HCT116 (cell line): Measurements from ENCODE around the gene LHPP. TPM values are rescaled to one million over a fixed set of nuclear protein-coding genes. Genes with fewer than 3 reads are reported as not detected.

Experiments
- ATAC-seq: fragments of 200-7000 bp; cut with Tn5 transposase; 2 replicates; pipeline ENCODE4 v1.9.1; 2020; ENCODE audit warnings: mild to moderate bottlenecking, moderate library complexity
- BruUV-seq: library from RNA; stranded (reverse); fragments of 400-500 nt; replicated peaks from 2 replicates; lab custom pipeline; 2021; lab: Mats Ljungman, UMichigan
- CTCF ChIA-PET: fragments of 300-600 bp; sonication (Branson Sonifier 250); formaldehyde crosslinking; loops from one replicate; lab custom pipeline; 2021; ENCODE audit warnings: antibody characterized with exemption; lab: Charles Lee
- POLR2A ChIA-PET: fragments of 300-600, 350-600 bp; sonication (Branson Sonifier 250); formaldehyde crosslinking; loops from one replicate; lab custom pipeline; 2021; ENCODE audit warnings: antibody characterized with exemption; lab: Charles Lee
- RAD21 ChIA-PET, 2 experiments: fragments of 300-600 bp; sonication (Branson Sonifier 250); formaldehyde crosslinking; loops; one replicate each; lab custom pipeline; 2023; ENCODE audit warnings: low total read pairs in 2 of 2; ENCODE audit not compliant: uncharacterized antibody in 2 of 2, unreplicated experiment in 2 of 2, low non-redundant PET in 1 of 2; lab: Charles Lee
- DNase-seq: peaks from one replicate; pipeline ENCODE4 v3.0.0-alpha.2; 2010; ENCODE audit warnings: low read depth, low spot score
- H2AFZ ChIP-seq: fragments of 200-600 bp; shearing (Covaris generic), sonication (generic); 2 replicates; pipeline ENCODE4 v1.6.1; 2017; ENCODE audit warnings: low read depth, mixed run types, mixed read lengths, antibody characterized with exemption, low read length; ENCODE audit not compliant: poor library complexity, severe bottlenecking
- H3K27ac ChIP-seq: 2 replicates; pipeline ENCODE4 v1.5.1; 2012; ENCODE audit warnings: low read depth, low read length
- H3K27me3 ChIP-seq: fragments of 200-600 bp; sonication (generic); 2 replicates; pipeline ENCODE4 v1.6.1; 2016; ENCODE audit warnings: mixed run types, low read length, mixed read lengths; ENCODE audit not compliant: insufficient read depth
- H3K36me3 ChIP-seq, 2 experiments: fragments of 200-500 bp in 1 of 2; fragments of 200-600 bp in 1 of 2; sonication (Bioruptor generic) in 1 of 2; sonication (generic) in 1 of 2; 2 replicates each; pipeline versions ENCODE4 v1.5.1 to v1.6.1; 2014 to 2016; ENCODE audit warnings: low read length in 2 of 2, inconsistent platforms in 1 of 2, mixed read lengths in 1 of 2, mixed run types in 1 of 2; ENCODE audit not compliant: insufficient read depth in 2 of 2, control insufficient read depth in 1 of 2
- H3K4me1 ChIP-seq, 2 experiments: fragments of 200-600 bp in 1 of 2; sonication (generic) in 1 of 2; 2 replicates each; pipeline versions ENCODE4 v1.5.1 to v1.6.1; 2012 to 2017; ENCODE audit warnings: low read length in 2 of 2, inconsistent platforms in 1 of 2, mild to moderate bottlenecking in 1 of 2, mixed read lengths in 1 of 2, mixed run types in 1 of 2, moderate library complexity in 1 of 2; ENCODE audit not compliant: insufficient read depth in 2 of 2, control insufficient read depth in 1 of 2
- H3K4me2 ChIP-seq: fragments of 200-600 bp; sonication (generic); 2 replicates; pipeline ENCODE4 v1.6.1; 2017; ENCODE audit warnings: mixed run types, low read length, mixed read lengths
- H3K4me3 ChIP-seq, 2 experiments: fragments of 200-600 bp in 1 of 2; sonication (generic) in 1 of 2; replicated peaks in 1 of 2; 2 replicates each; pipeline ENCODE4 v1.5.1; 2011 to 2016; ENCODE audit warnings: low read length in 2 of 2, control low read depth in 1 of 2, low read depth in 1 of 2, mild to moderate bottlenecking in 1 of 2, mixed read lengths in 1 of 2, mixed run types in 1 of 2
- H3K79me2 ChIP-seq: fragments of 200-600 bp; sonication (generic); 2 replicates; pipeline ENCODE4 v1.6.1; 2017; ENCODE audit warnings: mild to moderate bottlenecking, mixed run types, low read length, moderate library complexity, mixed read lengths; ENCODE audit not compliant: insufficient read depth
- H3K9ac ChIP-seq: fragments of 200-600 bp; sonication (generic); 2 replicates; pipeline ENCODE4 v1.6.1; 2016; ENCODE audit warnings: low read length, mixed read lengths
- H3K9me2 ChIP-seq: fragments of 200-600 bp; sonication (generic), shearing (Covaris generic); 2 replicates; pipeline ENCODE4 v1.6.1; 2017; ENCODE audit warnings: mixed run types, mild to moderate bottlenecking, moderate library complexity; ENCODE audit not compliant: insufficient read depth
- H3K9me3 ChIP-seq, 2 experiments: fragments of 200-500 bp in 1 of 2; fragments of 200-600 bp in 1 of 2; sonication (Bioruptor generic) in 1 of 2; sonication (generic) in 1 of 2; 2 replicates each; pipeline ENCODE4 v1.6.1; 2014 to 2017; ENCODE audit warnings: low read length in 2 of 2, mixed read lengths in 2 of 2, inconsistent platforms in 1 of 2, low read depth in 1 of 2, mild to moderate bottlenecking in 1 of 2, mixed run types in 1 of 2, moderate library complexity in 1 of 2; ENCODE audit not compliant: control insufficient read depth in 1 of 2, insufficient read depth in 1 of 2
- H4K20me1 ChIP-seq: fragments of 200-600 bp; sonication (generic), shearing (Covaris generic); 2 replicates; pipeline ENCODE4 v1.6.1; 2017; ENCODE audit warnings: mixed run types, mild to moderate bottlenecking, moderate library complexity; ENCODE audit not compliant: insufficient read depth
- CBX3 ChIP-seq: IDR thresholded peaks from 2 replicates; pipeline ENCODE4 v1.6.1; 2012; ENCODE audit warnings: low read depth
- CEBPB ChIP-seq: IDR thresholded peaks from 2 replicates; pipeline ENCODE4 v1.6.1; 2012; ENCODE audit warnings: low read depth
- EGR1 ChIP-seq: IDR thresholded peaks from 2 replicates; pipeline ENCODE4 v1.6.1; 2012; ENCODE audit warnings: low read depth
- EZH2phosphoT487 ChIP-seq: fragments of 200-600 bp; IDR thresholded peaks from 2 replicates; pipeline ENCODE4 v1.6.1; 2018; ENCODE audit warnings: antibody characterized with exemption, borderline replicate concordance
- JUND ChIP-seq: IDR thresholded peaks from 2 replicates; pipeline ENCODE4 v1.6.1; 2012
- POLR2A ChIP-seq: IDR thresholded peaks from 2 replicates; pipeline ENCODE4 v1.7.0; 2011; ENCODE audit warnings: borderline replicate concordance; ENCODE audit not compliant: insufficient read depth, insufficient read length; ENCODE audit errors: extremely low read depth
- POLR2AphosphoS5 ChIP-seq: IDR thresholded peaks from 2 replicates; pipeline ENCODE4 v1.6.1; 2011; ENCODE audit warnings: mild to moderate bottlenecking, low read depth, low read length, moderate library complexity
- RAD21 ChIP-seq: IDR thresholded peaks from 2 replicates; pipeline ENCODE4 v1.6.1; 2012; ENCODE audit warnings: low read depth, mild to moderate bottlenecking
- SIN3A ChIP-seq: IDR thresholded peaks from 2 replicates; pipeline ENCODE4 v1.6.1; 2012; ENCODE audit warnings: low read depth
- TCF7L2 ChIP-seq: IDR thresholded peaks from 2 replicates; pipeline ENCODE4 v1.7.0; 2011; ENCODE audit warnings: borderline replicate concordance, inconsistent platforms; ENCODE audit not compliant: insufficient read depth, insufficient read length; ENCODE audit errors: extremely low read depth
- YY1 ChIP-seq: IDR thresholded peaks from 2 replicates; pipeline ENCODE4 v1.6.1; 2011; ENCODE audit warnings: low read length, low read depth, moderate library complexity, mild to moderate bottlenecking; ENCODE audit not compliant: insufficient replicate concordance; ENCODE audit errors: extremely low read depth
- intact Hi-C: fragments of 100-400 bp; cut with micrococcal nuclease; formaldehyde crosslinking; loops from 2 replicates; pipeline ENCODE4 v1.10.0; 2022
- total RNA-seq: library from RNA; stranded (reverse); gene quantifications from one replicate; pipeline ENCODE4 v1.2.1, GENCODE V29; 2021; ENCODE audit not compliant: unreplicated experiment
- TF ChIP-seq, protein P1 (sequence below): IDR thresholded peaks from 2 replicates; pipeline ENCODE4 v1.6.1; 2012
- TF ChIP-seq, protein P2 (sequence below): IDR thresholded peaks from 2 replicates; pipeline ENCODE4 v1.6.1; 2012
- TF ChIP-seq, protein P3 (sequence below): IDR thresholded peaks from 2 replicates; pipeline ENCODE4 v1.6.1; 2011; ENCODE audit warnings: mild to moderate bottlenecking, low read length, moderate library complexity; ENCODE audit not compliant: insufficient replicate concordance; ENCODE audit errors: extremely low read depth
- TF ChIP-seq, protein P4 (sequence below), 3 experiments: fragments of 200-600 bp in 1 of 3; sonication (generic) in 1 of 3; IDR thresholded peaks in 2 of 3; conservative IDR thresholded peaks in 1 of 3; 2 replicates each; pipeline ENCODE4 v1.5.1; 2012 to 2017; ENCODE audit warnings: low read depth in 2 of 3, low read length in 2 of 3, antibody characterized with exemption in 1 of 3, borderline replicate concordance in 1 of 3, control low read depth in 1 of 3, mild to moderate bottlenecking in 1 of 3, mixed read lengths in 1 of 3, mixed run types in 1 of 3, moderate library complexity in 1 of 3; ENCODE audit not compliant: insufficient read depth in 1 of 3

Gene LHPP
- total RNA-seq, 1 experiment from 2014 or later = 45.8 TPM

DNA sequence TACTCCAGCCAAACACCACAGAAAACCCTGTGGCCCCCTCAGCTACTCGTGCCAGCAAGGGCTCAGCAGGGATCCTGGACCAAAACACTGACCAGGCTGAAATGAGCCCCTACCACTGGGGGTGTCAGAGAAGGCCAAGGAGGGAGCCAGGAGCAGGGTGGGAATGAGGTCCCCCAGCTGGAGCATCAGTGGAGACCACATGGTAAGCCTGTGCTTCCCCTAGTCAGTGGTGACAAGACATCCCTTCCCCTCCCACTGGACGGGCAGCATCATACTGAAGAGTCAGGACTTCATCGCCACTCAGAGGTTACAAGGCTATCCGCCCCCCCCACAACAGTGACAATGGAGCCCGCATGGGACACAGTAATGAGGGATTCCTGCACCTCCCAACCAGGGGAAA is 99.6 kb downstream of the LHPP start:
- POLR2A ChIA-PET = no interaction called here
- RAD21 ChIA-PET = no interaction called here

DNA sequence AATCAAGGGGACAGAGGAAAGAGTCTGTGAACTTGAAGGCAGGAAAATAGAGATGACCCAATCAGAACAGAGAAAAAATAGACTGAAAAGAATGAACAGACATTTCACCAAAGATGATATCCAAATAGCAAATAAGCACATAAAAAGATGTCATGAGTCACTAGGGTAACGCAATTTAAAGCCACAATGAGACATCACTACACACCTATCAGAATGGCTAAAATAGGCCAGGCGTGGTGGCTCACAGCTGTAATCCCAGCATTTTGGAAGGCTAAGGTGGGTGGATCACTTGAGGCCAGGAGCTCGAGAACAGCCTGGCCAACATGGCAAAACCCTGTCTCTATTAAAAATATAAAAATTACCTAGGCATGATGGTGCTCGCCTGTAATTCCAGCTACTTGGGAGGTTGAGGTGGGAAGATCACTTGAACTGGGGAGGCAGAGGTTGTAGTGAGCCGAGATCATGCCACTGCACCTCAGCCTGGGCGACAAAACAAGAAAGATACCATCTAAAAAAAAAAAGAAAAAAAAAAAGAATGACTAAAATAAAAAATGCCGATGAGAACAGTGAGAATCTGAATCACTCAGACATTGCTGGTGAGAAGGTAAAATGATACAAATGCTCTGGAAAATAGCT is 100.9 kb downstream of the LHPP start:
- DNase-seq = no peak
- CTCF ChIA-PET = interaction anchor here (1.3 kb wide), 1 partner anchor 11 kb away, joined by 3 read pairs; no protein-coding TSS in a partner anchor
- no peak for TF ChIP-seq YY1
- TF ChIP-seq EZH2phosphoT487 = no peak
- TF ChIP-seq, protein P1, sequence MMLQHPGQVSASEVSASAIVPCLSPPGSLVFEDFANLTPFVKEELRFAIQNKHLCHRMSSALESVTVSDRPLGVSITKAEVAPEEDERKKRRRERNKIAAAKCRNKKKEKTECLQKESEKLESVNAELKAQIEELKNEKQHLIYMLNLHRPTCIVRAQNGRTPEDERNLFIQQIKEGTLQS = no peak
- no peak for TF ChIP-seq SIN3A
- no peak for TF ChIP-seq TCF7L2
- TF ChIP-seq, protein P2, sequence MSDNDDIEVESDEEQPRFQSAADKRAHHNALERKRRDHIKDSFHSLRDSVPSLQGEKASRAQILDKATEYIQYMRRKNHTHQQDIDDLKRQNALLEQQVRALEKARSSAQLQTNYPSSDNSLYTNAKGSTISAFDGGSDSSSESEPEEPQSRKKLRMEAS = no peak
- no peak for TF ChIP-seq POLR2AphosphoS5
- TF ChIP-seq RAD21 = no peak
- TF ChIP-seq JUND = no peak
- TF ChIP-seq, protein P3, sequence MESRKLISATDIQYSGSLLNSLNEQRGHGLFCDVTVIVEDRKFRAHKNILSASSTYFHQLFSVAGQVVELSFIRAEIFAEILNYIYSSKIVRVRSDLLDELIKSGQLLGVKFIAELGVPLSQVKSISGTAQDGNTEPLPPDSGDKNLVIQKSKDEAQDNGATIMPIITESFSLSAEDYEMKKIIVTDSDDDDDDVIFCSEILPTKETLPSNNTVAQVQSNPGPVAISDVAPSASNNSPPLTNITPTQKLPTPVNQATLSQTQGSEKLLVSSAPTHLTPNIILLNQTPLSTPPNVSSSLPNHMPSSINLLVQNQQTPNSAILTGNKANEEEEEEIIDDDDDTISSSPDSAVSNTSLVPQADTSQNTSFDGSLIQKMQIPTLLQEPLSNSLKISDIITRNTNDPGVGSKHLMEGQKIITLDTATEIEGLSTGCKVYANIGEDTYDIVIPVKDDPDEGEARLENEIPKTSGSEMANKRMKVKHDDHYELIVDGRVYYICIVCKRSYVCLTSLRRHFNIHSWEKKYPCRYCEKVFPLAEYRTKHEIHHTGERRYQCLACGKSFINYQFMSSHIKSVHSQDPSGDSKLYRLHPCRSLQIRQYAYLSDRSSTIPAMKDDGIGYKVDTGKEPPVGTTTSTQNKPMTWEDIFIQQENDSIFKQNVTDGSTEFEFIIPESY = no peak
- TF ChIP-seq EGR1 = no peak

More for the DNA sequence above, 99.6 kb downstream of the LHPP start:
- CTCF ChIA-PET = no interaction called here
- Histone ChIP-seq H3K36me3 (no peaks in the 10 kb centered on the region), H3K9me3 (no peaks in the 10 kb centered on the region), H3K9ac (no peak overlapping the region), H3K27ac (no peak overlapping the region), H3K27me3 (no peaks in the 10 kb centered on the region), H3K4me2 (no peak overlapping the region), H3K4me1 (peaks cover 7% of the 10 kb centered on the region in 2 experiments; a peak in 3 of 4 replicates), H3K79me2 (no peaks in the 10 kb centered on the region), H3K9me2 (no peaks in the 10 kb centered on the region), H2AFZ (no peak overlapping the region), H4K20me1 (no peaks in the 10 kb centered on the region), H3K4me3 (no peak overlapping the region)
- ATAC-seq (no peak), DNase-seq (no peak)
- intact Hi-C loops = no loop called here
- TF ChIP-seq POLR2A (no peak), TCF7L2 (no peak), CBX3 (no peak), CEBPB (no peak)
- TF ChIP-seq, protein P4, sequence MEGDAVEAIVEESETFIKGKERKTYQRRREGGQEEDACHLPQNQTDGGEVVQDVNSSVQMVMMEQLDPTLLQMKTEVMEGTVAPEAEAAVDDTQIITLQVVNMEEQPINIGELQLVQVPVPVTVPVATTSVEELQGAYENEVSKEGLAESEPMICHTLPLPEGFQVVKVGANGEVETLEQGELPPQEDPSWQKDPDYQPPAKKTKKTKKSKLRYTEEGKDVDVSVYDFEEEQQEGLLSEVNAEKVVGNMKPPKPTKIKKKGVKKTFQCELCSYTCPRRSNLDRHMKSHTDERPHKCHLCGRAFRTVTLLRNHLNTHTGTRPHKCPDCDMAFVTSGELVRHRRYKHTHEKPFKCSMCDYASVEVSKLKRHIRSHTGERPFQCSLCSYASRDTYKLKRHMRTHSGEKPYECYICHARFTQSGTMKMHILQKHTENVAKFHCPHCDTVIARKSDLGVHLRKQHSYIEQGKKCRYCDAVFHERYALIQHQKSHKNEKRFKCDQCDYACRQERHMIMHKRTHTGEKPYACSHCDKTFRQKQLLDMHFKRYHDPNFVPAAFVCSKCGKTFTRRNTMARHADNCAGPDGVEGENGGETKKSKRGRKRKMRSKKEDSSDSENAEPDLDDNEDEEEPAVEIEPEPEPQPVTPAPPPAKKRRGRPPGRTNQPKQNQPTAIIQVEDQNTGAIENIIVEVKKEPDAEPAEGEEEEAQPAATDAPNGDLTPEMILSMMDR (IDR thresholded peaks at IDR 0.05 in 2 of 3, conservative IDR thresholded peaks at IDR 0.05 in 1 of 3; ENCODE audit: borderline replicate concordance in 1 of 3, insufficient read depth in 1 of 3, low read depth in 2 of 3, low read length in 2 of 3) = no peak
- no TSS peak for BruUV-seq

More for the DNA sequence above, 100.9 kb downstream of the LHPP start:
- Histone ChIP-seq H3K27ac (no peak overlapping the region), H3K9me3 (no peaks in the 10 kb centered on the region), H3K36me3 (no peaks in the 10 kb centered on the region), H3K4me1 (peaks cover 7% of the 10 kb centered on the region in 2 experiments; a peak in 3 of 4 replicates), H2AFZ (no peak overlapping the region), H3K9me2 (no peaks in the 10 kb centered on the region), H3K79me2 (no peaks in the 10 kb centered on the region), H3K27me3 (no peaks in the 10 kb centered on the region), H4K20me1 (no peaks in the 10 kb centered on the region), H3K4me3 (no peak overlapping the region), H3K9ac (no peak overlapping the region), H3K4me2 (no peak overlapping the region)
- BruUV-seq = no TSS peak
- intact Hi-C loops = no loop called here
- no peak for ATAC-seq
- POLR2A ChIA-PET = no interaction called here
- RAD21 ChIA-PET = no interaction called here
